H1 (cell line): ENCODE results near the gene SMIM24. TPM values are rescaled to one million over a fixed set of nuclear protein-coding genes. Genes with fewer than 3 reads are reported as not detected.

Experiments
- BCL11A ChIP-seq, 2 experiments: IDR thresholded peaks; one replicate each; pipeline ENCODE4 v1.6.1; 2011; ENCODE audit warnings: low read depth in 2 of 2, low read length in 2 of 2, mild to moderate bottlenecking in 2 of 2
- CHD7 ChIP-seq: fragments of 300-600 bp; sonication (generic); IDR thresholded peaks from 2 replicates; pipeline ENCODE4 v1.7.1; 2012; ENCODE audit warnings: low read length, moderate library complexity, mild to moderate bottlenecking, inconsistent platforms; ENCODE audit not compliant: insufficient replicate concordance
- KDM5A ChIP-seq: fragments of 200-600 bp; IDR thresholded peaks from 2 replicates; pipeline ENCODE4 v1.7.1; 2012; ENCODE audit warnings: mild to moderate bottlenecking, low read length, inconsistent platforms, mixed read lengths
- PHF8 ChIP-seq: fragments of 200-600 bp; sonication (generic); conservative IDR thresholded peaks from 2 replicates; pipeline ENCODE4 v1.7.1; 2012; ENCODE audit warnings: low read depth, mild to moderate bottlenecking, inconsistent platforms, low read length, moderate library complexity
- RNF2 ChIP-seq: fragments of 200-900, 300-1000 bp; sonication (generic); IDR thresholded peaks from 2 replicates; pipeline ENCODE4 v1.7.1; 2016; ENCODE audit warnings: borderline replicate concordance, low read depth, mild to moderate bottlenecking, antibody characterized with exemption, low read length; ENCODE audit not compliant: poor library complexity, severe bottlenecking; ENCODE audit errors: missing control alignments
- TAF1 ChIP-seq: IDR thresholded peaks from 2 replicates; pipeline ENCODE4 v1.6.1; 2011; ENCODE audit warnings: mild to moderate bottlenecking, low read depth, low read length
- polyA plus RNA-seq, 7 experiments: library from polyadenylated mRNA; depleted of rRNA in 3 of 7; stranded (reverse) in 5 of 7; unstranded in 2 of 7; fragments of >200 nt in 5 of 7; fragments of 200-250 nt in 2 of 7; gene quantifications; 1 replicate in 5 of 7; 2 replicates in 1 of 7; 4 replicates in 1 of 7; pipeline versions ENCODE4 v1.2.1 to v1.2.3, GENCODE V29; 2011 to 2013; ENCODE audit warnings: missing spikeins in 2 of 7, mixed read lengths in 2 of 7
- total RNA-seq: library from RNA; stranded (reverse); fragmentation: NEBNext Ultra II Directional; extraction: Animal tissue kit (Norgen Biotek cat#: 25700); gene quantifications from 2 replicates; pipeline ENCODE4 v1.2.1, GENCODE V29; 2021

Gene SMIM24
- total and polyA plus RNA-seq, 2 of the 8 experiments (the other 6 are each of a cell fraction or from before 2014, with no cell fraction given), result 3.8 to 4.5 TPM

- TF ChIP-seq CHD7, result no peak
- no peak for TF ChIP-seq BCL11A (IDR thresholded peaks at IDR 0.05; ENCODE audit: low read depth in 2 of 2, low read length in 2 of 2)
- TF ChIP-seq TAF1, result no peak
- TF ChIP-seq RNF2, result no peak
- TF ChIP-seq KDM5A, result no peak
- TF ChIP-seq PHF8, result no peak
Measured at GRCh38 chr19:3444695-3445234, 35.6 kb downstream of the SMIM24 start (continued).
